GM19043 (cell line): ENCODE data around the gene C3orf49.

ENCODE experiments used
- ATAC-seq: cut with Tn5 transposase; IDR thresholded peaks from one replicate; pipeline ENCODE4 v1.9.1; 2021; ENCODE audit warnings: low read depth; ENCODE audit not compliant: unreplicated experiment

The C3orf49 gene

GRCh38 chr3:63819151-63819398, at the start of gene C3orf49:
TSS of gene C3orf49 (plus strand) at chr3:63819299. CDS start at chr3:63819472, 173 bp downstream.
- no peak for ATAC-seq

GRCh38 chr3:63774781-63775180, 44.3 kb upstream of the C3orf49 start:
- no peak for ATAC-seq

GRCh38 chr3:63779227-63779626, 39.9 kb upstream of the C3orf49 start:
- ATAC-seq, result no peak

GRCh38 chr3:63791974-63792373, 27.1 kb upstream of the C3orf49 start:
- ATAC-seq, result no peak

GRCh38 chr3:63795438-63795837, 23.7 kb upstream of the C3orf49 start:
- no peak for ATAC-seq

- ATAC-seq, result no peak
Measured at GRCh38 chr3:63798544-63798943, 20.6 kb upstream of the C3orf49 start.

GRCh38 chr3:63798949-63799348, 20.1 kb upstream of the C3orf49 start:
- ATAC-seq, result no peak

- ATAC-seq, result no peak
Measured at GRCh38 chr3:63800097-63800496, 19.0 kb upstream of the C3orf49 start.

- ATAC-seq, result no peak
Measured at GRCh38 chr3:63803911-63804310, 15.2 kb upstream of the C3orf49 start.

- no peak for ATAC-seq
Measured at GRCh38 chr3:63807961-63808565, 11.0 kb upstream of the C3orf49 start.

- ATAC-seq, result no peak
Measured at GRCh38 chr3:63808633-63809032, 10.5 kb upstream of the C3orf49 start.

GRCh38 chr3:63809607-63810006, 9.5 kb upstream of the C3orf49 start:
- ATAC-seq, result no peak

- ATAC-seq, result no peak
Measured at GRCh38 chr3:63814237-63814636, 4.9 kb upstream of the C3orf49 start.

GRCh38 chr3:63817225-63817624, 1.9 kb upstream of the C3orf49 start:
- ATAC-seq, result no peak

- peak; percentile 69 for ATAC-seq
Measured at GRCh38 chr3:63818282-63819150, 583 bp upstream of the C3orf49 start.

- no peak for ATAC-seq
Measured at GRCh38 chr3:63824309-63824708, 5.2 kb downstream of the C3orf49 start.

GRCh38 chr3:63830526-63830925, 11.4 kb downstream of the C3orf49 start:
- no peak for ATAC-seq

- no peak for ATAC-seq
Measured at GRCh38 chr3:63832395-63832794, 13.3 kb downstream of the C3orf49 start.

GRCh38 chr3:63841704-63842103, 22.6 kb downstream of the C3orf49 start:
- no peak for ATAC-seq

- no peak for ATAC-seq
Measured at GRCh38 chr3:63842127-63842526, 23.0 kb downstream of the C3orf49 start.

- ATAC-seq, result no peak
Measured at GRCh38 chr3:63845215-63845614, 26.1 kb downstream of the C3orf49 start.

- ATAC-seq, result no peak
Measured at GRCh38 chr3:63847718-63848450, 28.8 kb downstream of the C3orf49 start.
